Left lung (tissue), 10 donors: ENCODE results near the gene SSR3. TPM values are rescaled to one million over a fixed set of nuclear protein-coding genes. Genes with fewer than 3 reads are reported as not detected.

ENCODE experiments used
- ATAC-seq: fragments of 200-7000 bp; cut with Tn5 transposase; one replicate; pipeline ENCODE4 v1.9.1; 2020; ENCODE audit warnings: moderate library complexity
- DNase-seq, 4 donors: peaks; one replicate each; pipeline ENCODE4 v3.0.0-alpha.2; 2013 to 2020
- H3K27ac ChIP-seq, 2 donors: fragments of 200-600 bp; sonication (generic) in 1 of 2; one replicate each; pipeline versions ENCODE4 v1.5.0 to v1.8.0; 2020 to 2021
- H3K27me3 ChIP-seq, 2 donors: fragments of 200-600 bp; sonication (generic) in 1 of 2; one replicate each; pipeline versions ENCODE4 v1.5.0 to v1.8.0; 2020 to 2021
- H3K36me3 ChIP-seq, 2 donors: fragments of 200-600 bp; sonication (generic) in 1 of 2; one replicate each; pipeline versions ENCODE4 v1.5.0 to v1.8.0; 2020 to 2021
- H3K4me1 ChIP-seq, 2 donors: fragments of 200-600 bp; one replicate each; pipeline ENCODE4 v1.8.0; 2021
- H3K4me3 ChIP-seq, 2 donors: fragments of 200-600 bp; sonication (generic) in 1 of 2; one replicate each; pipeline versions ENCODE4 v1.5.0 to v1.8.0; 2020 to 2021; ENCODE audit warnings: mild to moderate bottlenecking in 1 of 2
- H3K9me3 ChIP-seq, 2 donors: fragments of 200-600 bp; sonication (generic) in 1 of 2; one replicate each; pipeline versions ENCODE4 v1.5.0 to v1.8.0; 2020 to 2021
- CTCF ChIP-seq, 2 donors: fragments of 200-600 bp; sonication (generic) in 1 of 2; IDR thresholded peaks; one replicate each; pipeline versions ENCODE4 v1.5.0 to v1.8.0; 2021; ENCODE audit warnings: antibody characterized with exemption in 2 of 2
- intact Hi-C, 2 donors: fragments of 100-400 bp; cut with DNase I; formaldehyde crosslinking; loops; one replicate each; pipeline versions ENCODE4 v1.11.2 to v1.14.2; 2022
- polyA plus RNA-seq, 6 donors: library from polyadenylated mRNA; unstranded; fragments of 120-200 nt; gene quantifications; one replicate each; pipeline ENCODE4 v1.2.1, GENCODE V29; 2013; ENCODE audit not compliant: insufficient read length in 6 of 6
- total RNA-seq, 2 donors: library from RNA; stranded (reverse); fragmentation: NEBNext Ultra II Directional; extraction: Animal tissue kit (Norgen Biotek cat#: 25700); gene quantifications; one replicate each; pipeline ENCODE4 v1.2.1, GENCODE V29; 2021
- donor health status: DM: no; HTN: yes; CAD: no.
- donor health status: DM: no; HTN: no; CAD: no.

The SSR3 gene
- total and polyA plus RNA-seq, 8 donors = 94.3 to 336 (median 125) TPM

GRCh38 chr3:156602424-156602823 lies 47.5 kb upstream of the SSR3 start:
- Histone ChIP-seq H3K9me3 (no peaks in the 10 kb centered on the region), H3K36me3 (no peaks in the 10 kb centered on the region), H3K4me3 (no peak overlapping the region), H3K27me3 (peaks cover 0 to 8% of the 10 kb centered on the region in 2 donors), H3K27ac (no peak overlapping the region), H3K4me1 (peaks cover 0 to 21% of the 10 kb centered on the region in 2 donors)
- DNase-seq = no peak
- intact Hi-C loops = no loop called here
- TF ChIP-seq CTCF (IDR thresholded peaks at IDR 0.05) = no peak
- no peak for ATAC-seq

GRCh38 chr3:156601497-156601896 lies 46.6 kb upstream of the SSR3 start:
- Histone ChIP-seq H3K4me3 (no peak overlapping the region), H3K27ac (no peak overlapping the region), H3K9me3 (no peaks in the 10 kb centered on the region), H3K4me1 (peaks cover 0 to 15% of the 10 kb centered on the region in 2 donors), H3K27me3 (peaks cover 0 to 8% of the 10 kb centered on the region in 2 donors), H3K36me3 (no peaks in the 10 kb centered on the region)
- intact Hi-C loops = no loop called here
- TF ChIP-seq CTCF (IDR thresholded peaks at IDR 0.05) = no peak
- no peak for DNase-seq
- no peak for ATAC-seq

- ATAC-seq = no peak
- no peaks in the 10 kb centered on the region for H3K36me3 ChIP-seq
- intact Hi-C loops = no loop called here
- peaks cover 0 to 3% of the 10 kb centered on the region in 2 donors for H3K27me3 ChIP-seq
- no peak for TF ChIP-seq CTCF (IDR thresholded peaks at IDR 0.05)
- H3K27ac ChIP-seq = no peak overlapping the region
- H3K4me1 ChIP-seq = peaks cover 0 to 10% of the 10 kb centered on the region in 2 donors
- no peak for DNase-seq
- H3K9me3 ChIP-seq = no peaks in the 10 kb centered on the region
- H3K4me3 ChIP-seq = no peak overlapping the region
Measured at GRCh38 chr3:156600834-156601233, 45.9 kb upstream of the SSR3 start.

GRCh38 chr3:156599089-156599874 lies 44.4 kb upstream of the SSR3 start:
- Histone ChIP-seq H3K9me3 (no peaks in the 10 kb centered on the region), H3K27ac (no peak overlapping the region), H3K36me3 (no peaks in the 10 kb centered on the region), H3K4me3 (no peak overlapping the region), H3K27me3 (no peaks in the 10 kb centered on the region), H3K4me1 (no peaks in the 10 kb centered on the region)
- no peak for TF ChIP-seq CTCF (IDR thresholded peaks at IDR 0.05)
- DNase-seq (no peak), ATAC-seq (no peak)
- intact Hi-C loops = no loop called here

GRCh38 chr3:156598413-156598812 lies 43.5 kb upstream of the SSR3 start:
- H3K4me3 ChIP-seq = no peak overlapping the region
- intact Hi-C loops = no loop called here
- no peak for TF ChIP-seq CTCF (IDR thresholded peaks at IDR 0.05)
- H3K36me3 ChIP-seq = no peaks in the 10 kb centered on the region
- H3K4me1 ChIP-seq = no peaks in the 10 kb centered on the region
- H3K9me3 ChIP-seq = no peaks in the 10 kb centered on the region
- H3K27me3 ChIP-seq = no peaks in the 10 kb centered on the region
- ATAC-seq (no peak), DNase-seq (no peak)
- H3K27ac ChIP-seq = no peak overlapping the region
